HCT116 (cell line): ENCODE results near the gene OTULIN. TPM values are rescaled to one million over a fixed set of nuclear protein-coding genes. Genes with fewer than 3 reads are reported as not detected.

Experiments used
- ATAC-seq: fragments of 200-7000 bp; cut with Tn5 transposase; 2 replicates; pipeline ENCODE4 v1.9.1; 2020; ENCODE audit warnings: mild to moderate bottlenecking, moderate library complexity
- BruUV-seq: library from RNA; stranded (reverse); fragments of 400-500 nt; replicated peaks from 2 replicates; lab custom pipeline; 2021; lab: Mats Ljungman, UMichigan
- CTCF ChIA-PET: fragments of 300-600 bp; sonication (Branson Sonifier 250); formaldehyde crosslinking; loops from one replicate; lab custom pipeline; 2021; ENCODE audit warnings: antibody characterized with exemption; lab: Charles Lee
- POLR2A ChIA-PET: fragments of 300-600, 350-600 bp; sonication (Branson Sonifier 250); formaldehyde crosslinking; loops from one replicate; lab custom pipeline; 2021; ENCODE audit warnings: antibody characterized with exemption; lab: Charles Lee
- RAD21 ChIA-PET, 2 experiments: fragments of 300-600 bp; sonication (Branson Sonifier 250); formaldehyde crosslinking; loops; one replicate each; lab custom pipeline; 2023; ENCODE audit warnings: low total read pairs in 2 of 2; ENCODE audit not compliant: uncharacterized antibody in 2 of 2, unreplicated experiment in 2 of 2, low non-redundant PET in 1 of 2; lab: Charles Lee
- DNase-seq: peaks from one replicate; pipeline ENCODE4 v3.0.0-alpha.2; 2010; ENCODE audit warnings: low read depth, low spot score
- H2AFZ ChIP-seq: fragments of 200-600 bp; shearing (Covaris generic), sonication (generic); 2 replicates; pipeline ENCODE4 v1.6.1; 2017; ENCODE audit warnings: low read depth, mixed run types, mixed read lengths, antibody characterized with exemption, low read length; ENCODE audit not compliant: poor library complexity, severe bottlenecking
- H3K27ac ChIP-seq: 2 replicates; pipeline ENCODE4 v1.5.1; 2012; ENCODE audit warnings: low read depth, low read length
- H3K27me3 ChIP-seq: fragments of 200-600 bp; sonication (generic); 2 replicates; pipeline ENCODE4 v1.6.1; 2016; ENCODE audit warnings: mixed run types, low read length, mixed read lengths; ENCODE audit not compliant: insufficient read depth
- H3K36me3 ChIP-seq, 2 experiments: fragments of 200-500 bp in 1 of 2; fragments of 200-600 bp in 1 of 2; sonication (Bioruptor generic) in 1 of 2; sonication (generic) in 1 of 2; 2 replicates each; pipeline versions ENCODE4 v1.5.1 to v1.6.1; 2014 to 2016; ENCODE audit warnings: low read length in 2 of 2, inconsistent platforms in 1 of 2, mixed read lengths in 1 of 2, mixed run types in 1 of 2; ENCODE audit not compliant: insufficient read depth in 2 of 2, control insufficient read depth in 1 of 2
- H3K4me1 ChIP-seq, 2 experiments: fragments of 200-600 bp in 1 of 2; sonication (generic) in 1 of 2; 2 replicates each; pipeline versions ENCODE4 v1.5.1 to v1.6.1; 2012 to 2017; ENCODE audit warnings: low read length in 2 of 2, inconsistent platforms in 1 of 2, mild to moderate bottlenecking in 1 of 2, mixed read lengths in 1 of 2, mixed run types in 1 of 2, moderate library complexity in 1 of 2; ENCODE audit not compliant: insufficient read depth in 2 of 2, control insufficient read depth in 1 of 2
- H3K4me2 ChIP-seq: fragments of 200-600 bp; sonication (generic); 2 replicates; pipeline ENCODE4 v1.6.1; 2017; ENCODE audit warnings: mixed run types, low read length, mixed read lengths
- H3K4me3 ChIP-seq, 2 experiments: fragments of 200-600 bp in 1 of 2; sonication (generic) in 1 of 2; replicated peaks in 1 of 2; 2 replicates each; pipeline ENCODE4 v1.5.1; 2011 to 2016; ENCODE audit warnings: low read length in 2 of 2, control low read depth in 1 of 2, low read depth in 1 of 2, mild to moderate bottlenecking in 1 of 2, mixed read lengths in 1 of 2, mixed run types in 1 of 2
- H3K79me2 ChIP-seq: fragments of 200-600 bp; sonication (generic); 2 replicates; pipeline ENCODE4 v1.6.1; 2017; ENCODE audit warnings: mild to moderate bottlenecking, mixed run types, low read length, moderate library complexity, mixed read lengths; ENCODE audit not compliant: insufficient read depth
- H3K9ac ChIP-seq: fragments of 200-600 bp; sonication (generic); 2 replicates; pipeline ENCODE4 v1.6.1; 2016; ENCODE audit warnings: low read length, mixed read lengths
- H3K9me2 ChIP-seq: fragments of 200-600 bp; sonication (generic), shearing (Covaris generic); 2 replicates; pipeline ENCODE4 v1.6.1; 2017; ENCODE audit warnings: mixed run types, mild to moderate bottlenecking, moderate library complexity; ENCODE audit not compliant: insufficient read depth
- H3K9me3 ChIP-seq, 2 experiments: fragments of 200-500 bp in 1 of 2; fragments of 200-600 bp in 1 of 2; sonication (Bioruptor generic) in 1 of 2; sonication (generic) in 1 of 2; 2 replicates each; pipeline ENCODE4 v1.6.1; 2014 to 2017; ENCODE audit warnings: low read length in 2 of 2, mixed read lengths in 2 of 2, inconsistent platforms in 1 of 2, low read depth in 1 of 2, mild to moderate bottlenecking in 1 of 2, mixed run types in 1 of 2, moderate library complexity in 1 of 2; ENCODE audit not compliant: control insufficient read depth in 1 of 2, insufficient read depth in 1 of 2
- H4K20me1 ChIP-seq: fragments of 200-600 bp; sonication (generic), shearing (Covaris generic); 2 replicates; pipeline ENCODE4 v1.6.1; 2017; ENCODE audit warnings: mixed run types, mild to moderate bottlenecking, moderate library complexity; ENCODE audit not compliant: insufficient read depth
- ATF3 ChIP-seq: IDR thresholded peaks from 2 replicates; pipeline ENCODE4 v1.6.1; 2012
- CBX3 ChIP-seq: IDR thresholded peaks from 2 replicates; pipeline ENCODE4 v1.6.1; 2012; ENCODE audit warnings: low read depth
- EGR1 ChIP-seq: IDR thresholded peaks from 2 replicates; pipeline ENCODE4 v1.6.1; 2012; ENCODE audit warnings: low read depth
- ELF1 ChIP-seq: IDR thresholded peaks from 2 replicates; pipeline ENCODE4 v1.6.1; 2012; ENCODE audit warnings: low read depth, borderline replicate concordance
- EZH2 ChIP-seq: fragments of 200-600 bp; sonication (generic); IDR thresholded peaks from 2 replicates; pipeline ENCODE4 v1.6.1; 2017; ENCODE audit warnings: antibody characterized with exemption, mixed run types
- EZH2phosphoT487 ChIP-seq: fragments of 200-600 bp; IDR thresholded peaks from 2 replicates; pipeline ENCODE4 v1.6.1; 2018; ENCODE audit warnings: antibody characterized with exemption, borderline replicate concordance
- FOSL1 ChIP-seq: IDR thresholded peaks from 2 replicates; pipeline ENCODE4 v1.6.1; 2012; ENCODE audit warnings: low read depth
- POLR2A ChIP-seq: IDR thresholded peaks from 2 replicates; pipeline ENCODE4 v1.7.0; 2011; ENCODE audit warnings: borderline replicate concordance; ENCODE audit not compliant: insufficient read depth, insufficient read length; ENCODE audit errors: extremely low read depth
- POLR2AphosphoS5 ChIP-seq: IDR thresholded peaks from 2 replicates; pipeline ENCODE4 v1.6.1; 2011; ENCODE audit warnings: mild to moderate bottlenecking, low read depth, low read length, moderate library complexity
- RAD21 ChIP-seq: IDR thresholded peaks from 2 replicates; pipeline ENCODE4 v1.6.1; 2012; ENCODE audit warnings: low read depth, mild to moderate bottlenecking
- REST ChIP-seq: IDR thresholded peaks from 2 replicates; pipeline ENCODE4 v1.6.1; 2012; ENCODE audit warnings: low read depth
- SIN3A ChIP-seq: IDR thresholded peaks from 2 replicates; pipeline ENCODE4 v1.6.1; 2012; ENCODE audit warnings: low read depth
- SP1 ChIP-seq: IDR thresholded peaks from 2 replicates; pipeline ENCODE4 v1.6.1; 2012; ENCODE audit warnings: low read depth
- SRF ChIP-seq: IDR thresholded peaks from 2 replicates; pipeline ENCODE4 v1.6.1; 2012; ENCODE audit warnings: low read depth
- TCF7L2 ChIP-seq: IDR thresholded peaks from 2 replicates; pipeline ENCODE4 v1.7.0; 2011; ENCODE audit warnings: borderline replicate concordance, inconsistent platforms; ENCODE audit not compliant: insufficient read depth, insufficient read length; ENCODE audit errors: extremely low read depth
- ZBTB33 ChIP-seq: IDR thresholded peaks from 2 replicates; pipeline ENCODE4 v1.6.1; 2011; ENCODE audit warnings: mild to moderate bottlenecking, low read length, moderate library complexity; ENCODE audit not compliant: insufficient replicate concordance; ENCODE audit errors: extremely low read depth
- ZFX ChIP-seq: fragments of 450-650 bp; IDR thresholded peaks from 2 replicates; pipeline ENCODE4 v1.6.1; 2017
- ZNF274 ChIP-seq: fragments of 200-500 bp; sonication (Bioruptor generic); IDR thresholded peaks from 2 replicates; pipeline ENCODE4 v1.6.1; 2014; ENCODE audit warnings: mild to moderate bottlenecking, low read depth, low read length, inconsistent platforms
- intact Hi-C: fragments of 100-400 bp; cut with micrococcal nuclease; formaldehyde crosslinking; loops from 2 replicates; pipeline ENCODE4 v1.10.0; 2022
- total RNA-seq: library from RNA; stranded (reverse); gene quantifications from one replicate; pipeline ENCODE4 v1.2.1, GENCODE V29; 2021; ENCODE audit not compliant: unreplicated experiment

Gene OTULIN
- total RNA-seq, 1 experiment from 2014 or later = 25.7 TPM

GRCh38 chr5:14739981-14740380, 75.5 kb downstream of the OTULIN start:
- Histone ChIP-seq H3K36me3 (no peaks in the 10 kb centered on the region), H3K9me2 (no peaks in the 10 kb centered on the region), H3K27me3 (no peaks in the 10 kb centered on the region), H3K9ac (no peak overlapping the region), H3K9me3 (no peaks in the 10 kb centered on the region), H3K4me3 (no peak overlapping the region), H3K4me2 (no peak overlapping the region), H2AFZ (no peak overlapping the region), H3K27ac (no peak overlapping the region), H3K4me1 (no peaks in the 10 kb centered on the region), H3K79me2 (no peaks in the 10 kb centered on the region), H4K20me1 (no peaks in the 10 kb centered on the region)
- CTCF ChIA-PET = no interaction called here
- intact Hi-C loops = no loop called here
- ATAC-seq (no peak), DNase-seq (no peak)
- POLR2A ChIA-PET = no interaction called here
- no peak for TF ChIP-seq EZH2
- TF ChIP-seq ATF3 = no peak
- TF ChIP-seq ELF1 = no peak
- no peak for TF ChIP-seq TCF7L2
- TF ChIP-seq CBX3 = no peak
- no peak for TF ChIP-seq EGR1
- no peak for TF ChIP-seq EZH2phosphoT487
- no peak for TF ChIP-seq POLR2AphosphoS5
- no TSS peak for BruUV-seq
- RAD21 ChIA-PET = no interaction called here

GRCh38 chr5:14741131-14741530, 76.6 kb downstream of the OTULIN start:
- Histone ChIP-seq H4K20me1 (no peaks in the 10 kb centered on the region), H3K36me3 (no peaks in the 10 kb centered on the region; a peak in 1 of 4 replicates), H3K79me2 (no peaks in the 10 kb centered on the region), H3K9me2 (no peaks in the 10 kb centered on the region), H3K27me3 (no peaks in the 10 kb centered on the region), H3K4me1 (no peaks in the 10 kb centered on the region), H3K4me2 (no peak overlapping the region), H3K4me3 (no peak overlapping the region), H2AFZ (no peak overlapping the region), H3K9ac (no peak overlapping the region), H3K9me3 (no peaks in the 10 kb centered on the region), H3K27ac (no peak overlapping the region)
- intact Hi-C loops = no loop called here
- no peak for DNase-seq
- RAD21 ChIA-PET = no interaction called here
- no peak for ATAC-seq
- CTCF ChIA-PET = no interaction called here
- POLR2A ChIA-PET = no interaction called here
- no TSS peak for BruUV-seq
- no peak for TF ChIP-seq POLR2A
- TF ChIP-seq SP1 = no peak
- no peak for TF ChIP-seq EZH2phosphoT487
- TF ChIP-seq REST = no peak
- TF ChIP-seq FOSL1 = no peak
- TF ChIP-seq RAD21 = no peak
- no peak for TF ChIP-seq SIN3A
- TF ChIP-seq ZBTB33 = no peak
- TF ChIP-seq EGR1 = no peak
- TF ChIP-seq TCF7L2 = no peak
- no peak for TF ChIP-seq ZFX
- TF ChIP-seq SRF = no peak
- no peak for TF ChIP-seq ZNF274
